GM21390 (cell line): ENCODE results near the gene GPHN.

Experiments
- ATAC-seq: cut with Tn5 transposase; IDR thresholded peaks from one replicate; pipeline ENCODE4 v1.9.1; 2021; ENCODE audit not compliant: unreplicated experiment

GPHN gene

GRCh38 chr14:66507722-66508546, at the start of gene GPHN:
GPHN (plus strand) TSS chr14:66508147.
- ATAC-seq, result peak; percentile 78

- ATAC-seq, result no peak
Measured at GRCh38 chr14:66459603-66460002, 48.3 kb upstream of the GPHN start.

- ATAC-seq, result no peak
Measured at GRCh38 chr14:66464261-66464660, 43.7 kb upstream of the GPHN start.

- ATAC-seq, result no peak
Measured at GRCh38 chr14:66468778-66469367, 39.1 kb upstream of the GPHN start.

- ATAC-seq, result no peak
Measured at GRCh38 chr14:66471584-66471983, 36.4 kb upstream of the GPHN start.

- no peak for ATAC-seq
Measured at GRCh38 chr14:66472251-66472650, 35.7 kb upstream of the GPHN start.

- ATAC-seq, result no peak
Measured at GRCh38 chr14:66473223-66473622, 34.7 kb upstream of the GPHN start.

GRCh38 chr14:66476964-66477363, 31.0 kb upstream of the GPHN start:
- ATAC-seq, result no peak

- no peak for ATAC-seq
Measured at GRCh38 chr14:66477567-66477966, 30.4 kb upstream of the GPHN start.

GRCh38 chr14:66482873-66483272, 25.1 kb upstream of the GPHN start:
- ATAC-seq, result no peak

GRCh38 chr14:66483322-66483721, 24.6 kb upstream of the GPHN start:
- ATAC-seq, result no peak

- no peak for ATAC-seq
Measured at GRCh38 chr14:66485029-66485428, 22.9 kb upstream of the GPHN start.

- ATAC-seq, result no peak
Measured at GRCh38 chr14:66485910-66486421, 22.0 kb upstream of the GPHN start, which contains the start of gene CCDC196. CCDC196 (plus strand) TSS chr14:66486371; CDS start chr14:66486503, 132 bp downstream.

- ATAC-seq, result no peak
Measured at GRCh38 chr14:66487164-66487563, 20.8 kb upstream of the GPHN start.

- no peak for ATAC-seq
Measured at GRCh38 chr14:66490143-66491111, 17.5 kb upstream of the GPHN start.

GRCh38 chr14:66493750-66494149, 14.2 kb upstream of the GPHN start:
- no peak for ATAC-seq

- peak; percentile 87 for ATAC-seq
Measured at GRCh38 chr14:66495218-66496098, 12.5 kb upstream of the GPHN start.

- ATAC-seq, result no peak
Measured at GRCh38 chr14:66496188-66496807, 11.6 kb upstream of the GPHN start.

- no peak for ATAC-seq
Measured at GRCh38 chr14:66496911-66497310, 11.0 kb upstream of the GPHN start.

GRCh38 chr14:66498311-66498710, 9.6 kb upstream of the GPHN start:
- no peak for ATAC-seq
